ENCODE data around the gene SLC43A1. TPM values are rescaled to one million over a fixed set of nuclear protein-coding genes. Genes with fewer than 3 reads are reported as not detected.

The SLC43A1 gene
- total RNA-seq, 2 experiments from 2014 or later = 24.6 to 25.8 TPM

DNA sequence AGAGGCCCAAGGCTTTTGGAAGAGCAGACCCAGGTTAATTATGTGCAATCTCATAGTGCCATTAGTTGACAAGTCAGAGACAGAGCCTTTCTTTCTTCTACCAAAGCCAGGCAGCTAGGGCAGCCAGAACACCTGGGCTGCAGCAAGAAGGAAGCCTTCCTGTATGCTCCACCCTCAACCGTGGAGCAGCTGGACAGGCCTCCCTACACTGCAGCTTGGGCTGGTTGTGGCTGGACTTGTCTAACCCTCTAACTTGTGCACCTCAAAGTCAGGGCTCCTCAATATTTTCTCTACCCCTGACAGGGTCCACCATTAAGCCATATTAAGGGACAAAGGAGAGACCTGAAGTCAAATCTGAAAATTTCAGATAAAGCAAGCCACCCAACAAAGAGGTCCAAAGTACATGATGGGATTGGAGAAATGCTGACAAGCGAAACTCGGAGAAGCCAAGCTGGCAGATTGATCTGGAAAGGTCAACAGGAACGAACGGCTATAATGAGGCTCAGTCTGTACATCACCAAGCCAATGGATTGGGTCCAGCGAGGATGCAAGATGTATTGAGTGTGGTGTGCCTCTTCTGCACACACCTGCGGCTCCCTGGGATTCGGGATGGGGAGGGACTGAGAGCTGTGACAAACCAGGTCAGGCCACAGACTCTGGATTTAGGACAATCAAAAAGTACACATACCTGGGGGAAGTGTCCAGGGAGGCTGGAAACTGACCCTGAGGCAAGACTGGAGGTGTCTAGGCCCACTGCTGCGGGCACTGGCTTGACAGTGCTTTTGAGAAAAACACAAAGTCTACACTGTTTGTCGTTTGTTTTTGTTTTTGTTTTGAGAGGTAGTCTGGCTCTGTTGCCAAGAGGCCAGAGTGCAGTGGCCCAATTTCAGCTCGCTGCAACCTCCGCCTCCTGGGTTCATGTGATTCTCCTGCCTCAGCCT is 76.9 kb downstream of the SLC43A1 start:
- CTCF ChIA-PET = interaction anchor here (0.6 to 1.8 kb wide), 3 partner anchors 20 to 34 kb away, joined by 3 to 4 read pairs (median 4); partner anchors contain the start of gene RTN4RL2
- H3K27me3 Mint-ChIP-seq = peaks cover 4% of the 10 kb centered on the region
- H3K4me1 Mint-ChIP-seq = no peaks in the 10 kb centered on the region
- H3K9me3 Mint-ChIP-seq (ENCODE audit: low read depth) = no peaks in the 10 kb centered on the region
- H3K36me3 Mint-ChIP-seq = no peaks in the 10 kb centered on the region
- DNase-seq = no peak
- no peak overlapping the region for H3K4me3 Mint-ChIP-seq
- no peak for ATAC-seq
- H3K27ac Mint-ChIP-seq = no peak overlapping the region

- ATAC-seq (no peak), DNase-seq (no peak)
- Mint-ChIP-seq H3K27ac (no peak overlapping the region), H3K36me3 (no peaks in the 10 kb centered on the region), H3K9me3 (ENCODE audit: low read depth) (no peaks in the 10 kb centered on the region), H3K4me1 (peaks cover 15% of the 10 kb centered on the region), H3K27me3 (peaks cover 4% of the 10 kb centered on the region), H3K4me3 (no peak overlapping the region)
- CTCF ChIA-PET = interaction anchor here (1.1 to 2.3 kb wide), 2 partner anchors 22 to 45 kb away, joined by 3 to 14 read pairs; no protein-coding TSS in a partner anchor
Measured at GRCh38 chr11:57436031-57436430, 79.5 kb downstream of the SLC43A1 start.

- Mint-ChIP-seq H3K4me3 (no peak overlapping the region), H3K9me3 (ENCODE audit: low read depth) (no peaks in the 10 kb centered on the region), H3K27ac (no peak overlapping the region), H3K4me1 (peaks cover 15% of the 10 kb centered on the region), H3K36me3 (no peaks in the 10 kb centered on the region), H3K27me3 (peaks cover 4% of the 10 kb centered on the region)
- CTCF ChIA-PET = no interaction called here
- no peak for DNase-seq
- no peak for ATAC-seq
Measured at GRCh38 chr11:57434640-57435546, 80.6 kb downstream of the SLC43A1 start.

Other genes with a start within 250 kb of the SLC43A1 start
- gene TNKS1BP1, start 190.8 kb downstream of the SLC43A1 start, total RNA-seq = 1 to 10 TPM; 4.4 to 5.8 TPM
- gene SSRP1, start 179.8 kb downstream of the SLC43A1 start, total RNA-seq = 100 to 1,000 TPM; 158 to 196 TPM
- not detected for gene P2RX3, start 177.3 kb downstream of the SLC43A1 start, total RNA-seq
- not detected for gene PRG3, start 134.6 kb downstream of the SLC43A1 start, total RNA-seq
- under 1 TPM; 0.59 to 0.79 TPM for gene PRG2, start 125.1 kb downstream of the SLC43A1 start, total RNA-seq
- 100 to 1,000 TPM; 106 to 117 TPM for gene SLC43A3, start 88.6 kb downstream of the SLC43A1 start, total RNA-seq
- gene RTN4RL2, start 55.2 kb downstream of the SLC43A1 start, total RNA-seq = not detected
- 10 to 100 TPM; 74.5 to 92.9 TPM for gene TIMM10, start 15.1 kb upstream of the SLC43A1 start, total RNA-seq
- not detected for gene SMTNL1, start 21.9 kb upstream of the SLC43A1 start, total RNA-seq
- gene UBE2L6, start 52.0 kb upstream of the SLC43A1 start, total RNA-seq = 100 to 1,000 TPM; 245 to 317 TPM
- gene SERPING1, start 82.0 kb upstream of the SLC43A1 start, total RNA-seq = not detected
- gene YPEL4, start 134.2 kb upstream of the SLC43A1 start, total RNA-seq = 1 to 10 TPM in 1 of 2 experiments, under 1 TPM in 1; 0.42 to 1.0 TPM
- gene CLP1, start 142.1 kb upstream of the SLC43A1 start, total RNA-seq = 10 to 100 TPM; 15.7 to 22.6 TPM
- 10 to 100 TPM; 74.5 to 75.9 TPM for gene ZDHHC5, start 152.4 kb upstream of the SLC43A1 start, total RNA-seq
- 10 to 100 TPM; 11.7 to 14.9 TPM for gene MED19, start 196.5 kb upstream of the SLC43A1 start, total RNA-seq
- gene TMX2, start 196.9 kb upstream of the SLC43A1 start, total RNA-seq = 10 to 100 TPM; 58.2 to 77.4 TPM
- gene SELENOH, start 225.8 kb upstream of the SLC43A1 start, total RNA-seq = 100 to 1,000 TPM; 114 to 145 TPM
- not detected for gene BTBD18, start 236.1 kb upstream of the SLC43A1 start, total RNA-seq
- 1 to 10 TPM; 5.0 to 7.7 TPM for gene CTNND1, start 246.1 kb upstream of the SLC43A1 start, total RNA-seq

Measured in activated CD8-positive, alpha-beta memory T cell treated with anti-CD3 and anti-CD28 coated beads, Interleukin-2, amount 10 ng/mL, durations not matched to agents 7 days and 5 days (primary cell).